Activated naive CD4-positive, alpha-beta T cell treated with anti-CD3 and anti-CD28 coated beads, Interleukin-2, amount 50 U/mL, for 72 hours (primary cell): Measurements from ENCODE around the gene LTB4R. TPM values are rescaled to one million over a fixed set of nuclear protein-coding genes. Genes with fewer than 3 reads are reported as not detected.
A peak's percentile ranks its signal among the peaks of the same experiment; 100 is the strongest.
"Not testable (repeated sequence)": the region's sequence is repeated elsewhere in the genome, so short reads cannot be mapped to it uniquely, and the experiment has no call there.

Experiments used
- ATAC-seq, 2 donors: fragments of 150-1000 bp; cut with Tn5 transposase; 2 replicates each; pipeline ENCODE4 v1.10.0; 2021; ENCODE audit warnings: mild to moderate bottlenecking in 2 of 2, moderate library complexity in 2 of 2
- DNase-seq, 2 donors: peaks; one replicate each; pipeline ENCODE4 v3.0.0; 2021 to 2022; ENCODE audit warnings: low spot score in 2 of 2
- H3K27ac Mint-ChIP-seq, 2 donors: one replicate each; pipeline ENCODE4 v1.8.0; 2022; ENCODE audit warnings: mild to moderate bottlenecking in 2 of 2, mixed read lengths in 2 of 2
- H3K36me3 Mint-ChIP-seq, 2 donors: one replicate each; pipeline ENCODE4 v1.8.0; 2022; ENCODE audit warnings: mixed read lengths in 2 of 2
- H3K9me3 Mint-ChIP-seq, 2 donors: one replicate each; pipeline ENCODE4 v1.8.0; 2022; ENCODE audit warnings: mixed read lengths in 2 of 2
- total RNA-seq, 2 donors: library from RNA; stranded (reverse); gene quantifications; one replicate each; pipeline ENCODE4 v1.2.3, GENCODE V29; 2022

The LTB4R gene
- total RNA-seq, 2 donors from 2014 or later, result 14.0 to 15.8 TPM

- no peak overlapping the region for H3K27ac Mint-ChIP-seq
- H3K36me3 Mint-ChIP-seq, result no peaks in the 10 kb centered on the region
- ATAC-seq (no peak), DNase-seq (no peak)
- H3K9me3 Mint-ChIP-seq, result no peaks in the 10 kb centered on the region
Measured at GRCh38 chr14:24340606-24341005, 29.3 kb downstream of the LTB4R start.

- H3K27ac Mint-ChIP-seq, result no peak overlapping the region
- DNase-seq, result no peak
- no peaks in the 10 kb centered on the region for H3K36me3 Mint-ChIP-seq
- H3K9me3 Mint-ChIP-seq, result no peaks in the 10 kb centered on the region
- no peak for ATAC-seq
Measured at GRCh38 chr14:24342889-24343288, 31.6 kb downstream of the LTB4R start.

GRCh38 chr14:24343795-24344660, 32.7 kb downstream of the LTB4R start:
- Mint-ChIP-seq H3K36me3 (no peaks in the 10 kb centered on the region), H3K9me3 (no peaks in the 10 kb centered on the region), H3K27ac (no peak overlapping the region)
- no peak for DNase-seq
- ATAC-seq, result no peak

GRCh38 chr14:24347134-24347533, 35.8 kb downstream of the LTB4R start:
- H3K9me3 Mint-ChIP-seq, result no peaks in the 10 kb centered on the region
- no peak for DNase-seq
- no peaks in the 10 kb centered on the region for H3K36me3 Mint-ChIP-seq
- no peak overlapping the region for H3K27ac Mint-ChIP-seq
- no peak for ATAC-seq

- Mint-ChIP-seq H3K36me3 (no peaks in the 10 kb centered on the region), H3K9me3 (no peaks in the 10 kb centered on the region), H3K27ac (no peak overlapping the region)
- ATAC-seq (no peak), DNase-seq (no peak)
Measured at GRCh38 chr14:24348186-24348585, 36.9 kb downstream of the LTB4R start.

GRCh38 chr14:24349742-24350141, 38.4 kb downstream of the LTB4R start:
- ATAC-seq, result no peak
- no peaks in the 10 kb centered on the region for H3K36me3 Mint-ChIP-seq
- no peak overlapping the region for H3K27ac Mint-ChIP-seq
- no peaks in the 10 kb centered on the region for H3K9me3 Mint-ChIP-seq
- DNase-seq, result no peak

GRCh38 chr14:24351517-24351916, 40.2 kb downstream of the LTB4R start:
- H3K36me3 Mint-ChIP-seq, result no peaks in the 10 kb centered on the region
- no peak for DNase-seq
- ATAC-seq, result no peak
- no peaks in the 10 kb centered on the region for H3K9me3 Mint-ChIP-seq
- no peak overlapping the region for H3K27ac Mint-ChIP-seq

GRCh38 chr14:24353559-24354481, 42.5 kb downstream of the LTB4R start:
- Mint-ChIP-seq H3K36me3 (no peaks in the 10 kb centered on the region), H3K9me3 (no peaks in the 10 kb centered on the region), H3K27ac (peak overlapping the region in 1 of 2 donors; percentile 22)
- DNase-seq (no peak), ATAC-seq (peak; percentile 60 to 75)

- H3K27ac Mint-ChIP-seq, H3K36me3 Mint-ChIP-seq, ATAC-seq, DNase-seq, H3K9me3 Mint-ChIP-seq: not testable (repeated sequence)
Measured at GRCh38 chr14:24354482-24354825, 43.2 kb downstream of the LTB4R start.

- Mint-ChIP-seq H3K36me3 (no peaks in the 10 kb centered on the region), H3K9me3 (no peaks in the 10 kb centered on the region), H3K27ac (no peak overlapping the region)
- DNase-seq, result no peak
- ATAC-seq, result no peak
Measured at GRCh38 chr14:24355009-24355408, 43.7 kb downstream of the LTB4R start.

- DNase-seq (no peak), ATAC-seq (no peak)
- no peaks in the 10 kb centered on the region for H3K9me3 Mint-ChIP-seq
- H3K36me3 Mint-ChIP-seq, result no peaks in the 10 kb centered on the region
- H3K27ac Mint-ChIP-seq, result peak overlapping the region in 1 of 2 donors; percentile 12
Measured at GRCh38 chr14:24356208-24356607, 44.9 kb downstream of the LTB4R start.

- DNase-seq (no peak), ATAC-seq (no peak)
- Mint-ChIP-seq H3K9me3 (no peaks in the 10 kb centered on the region), H3K27ac (no peak overlapping the region), H3K36me3 (no peaks in the 10 kb centered on the region)
Measured at GRCh38 chr14:24360281-24360680, 49.0 kb downstream of the LTB4R start.

GRCh38 chr14:24361326-24361725, 50.0 kb downstream of the LTB4R start:
- Mint-ChIP-seq H3K9me3 (no peaks in the 10 kb centered on the region), H3K36me3 (no peaks in the 10 kb centered on the region), H3K27ac (no peak overlapping the region)
- DNase-seq, result no peak
- no peak for ATAC-seq

- Mint-ChIP-seq H3K27ac (no peak overlapping the region), H3K9me3 (no peaks in the 10 kb centered on the region), H3K36me3 (no peaks in the 10 kb centered on the region)
- DNase-seq (no peak), ATAC-seq (no peak)
Measured at GRCh38 chr14:24362241-24362960, 51.1 kb downstream of the LTB4R start.

GRCh38 chr14:24363401-24363800, 52.1 kb downstream of the LTB4R start:
- ATAC-seq (no peak), DNase-seq (no peak)
- H3K36me3 Mint-ChIP-seq, result no peaks in the 10 kb centered on the region
- H3K27ac Mint-ChIP-seq, result no peak overlapping the region
- no peaks in the 10 kb centered on the region for H3K9me3 Mint-ChIP-seq

GRCh38 chr14:24364841-24365240, 53.5 kb downstream of the LTB4R start:
- Mint-ChIP-seq H3K27ac (no peak overlapping the region), H3K36me3 (no peaks in the 10 kb centered on the region), H3K9me3 (no peaks in the 10 kb centered on the region)
- ATAC-seq (no peak), DNase-seq (no peak)
